HG02642 (cell line): ENCODE data around the gene PRRC2B.
"Not testable (repeated sequence)": the region's sequence is repeated elsewhere in the genome, so short reads cannot be mapped to it uniquely, and the experiment has no call there.

Source experiments
- ATAC-seq: cut with Tn5 transposase; IDR thresholded peaks from one replicate; pipeline ENCODE4 v1.9.1; 2021; ENCODE audit warnings: mild to moderate bottlenecking; ENCODE audit not compliant: unreplicated experiment, poor library complexity

PRRC2B gene

DNA sequence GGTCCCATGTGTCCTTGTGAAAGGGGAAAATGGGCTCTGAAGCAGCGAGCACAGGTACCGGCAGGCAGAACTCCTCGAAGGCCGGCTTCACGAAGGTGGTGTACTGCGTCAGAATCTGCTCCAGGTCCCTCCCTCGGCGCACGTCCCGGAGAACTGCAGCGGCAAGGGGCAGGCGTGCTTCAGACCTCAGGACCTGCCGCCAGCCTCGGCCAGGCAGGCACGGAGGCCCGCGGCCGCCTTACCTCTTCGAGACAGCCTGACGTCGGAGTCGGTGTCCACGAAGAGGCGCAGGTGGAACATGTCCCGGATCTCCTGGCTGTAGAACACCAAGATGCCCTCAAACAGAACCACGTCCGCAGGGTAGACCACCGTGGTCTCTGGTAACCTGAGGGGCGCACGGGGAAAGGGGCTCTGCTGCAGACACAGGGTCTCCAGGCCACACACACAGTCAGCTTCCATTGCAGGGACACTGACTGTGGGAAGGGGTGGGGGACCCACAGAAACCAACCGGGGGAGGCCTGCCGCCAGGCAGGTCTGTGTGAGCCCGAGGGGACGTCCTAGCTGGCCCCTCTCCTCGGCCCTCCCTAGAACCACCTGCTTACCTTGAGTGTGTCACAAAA is 135.1 kb downstream of the PRRC2B start:
- ATAC-seq, result no peak

DNA sequence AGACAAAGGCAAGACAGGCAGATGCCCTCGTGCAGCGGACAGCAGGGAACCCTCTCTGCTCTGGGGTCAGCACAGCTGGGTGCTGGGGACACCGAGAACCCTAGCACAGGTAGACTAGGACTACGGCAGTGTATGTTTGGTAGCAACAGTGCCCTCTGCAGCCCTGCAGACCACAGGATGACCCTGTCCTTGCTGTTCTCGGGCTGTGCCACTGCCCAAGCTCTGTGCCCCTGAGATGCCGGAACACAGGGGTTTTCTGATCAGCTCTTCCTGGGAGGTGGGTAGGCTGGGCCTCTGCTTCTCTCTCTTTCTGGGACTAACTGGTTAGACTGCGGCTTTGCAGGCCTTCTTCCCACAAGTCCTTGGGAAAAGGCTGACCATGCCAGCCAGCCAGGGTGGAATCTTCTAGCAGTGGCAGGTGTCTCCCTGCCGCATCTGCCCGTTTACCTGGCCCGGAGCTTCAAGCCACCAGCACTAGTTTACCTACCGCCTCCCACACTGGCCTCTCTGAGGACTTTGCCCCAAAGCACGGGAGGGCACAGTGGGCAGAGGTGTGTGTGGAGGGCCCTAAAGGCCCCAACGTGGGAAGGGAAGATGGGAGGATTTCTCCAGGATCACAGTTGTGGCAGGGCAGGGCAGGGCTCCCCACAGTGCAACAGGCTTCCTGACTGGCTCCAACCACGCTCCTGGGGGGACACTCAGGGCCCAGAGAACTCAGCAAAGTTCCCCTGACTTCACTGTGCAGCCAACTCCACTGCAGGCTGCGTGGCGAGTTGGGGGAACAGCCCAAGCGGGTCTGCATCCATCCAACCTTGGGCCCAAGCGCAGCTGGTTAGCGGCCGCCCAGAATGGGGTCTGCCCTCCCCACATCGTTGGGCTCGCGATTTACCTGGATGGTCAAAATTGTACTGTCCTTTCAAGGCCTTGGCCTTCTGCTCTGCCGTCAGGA is 136.0 kb downstream of the PRRC2B start:
- no peak for ATAC-seq

DNA sequence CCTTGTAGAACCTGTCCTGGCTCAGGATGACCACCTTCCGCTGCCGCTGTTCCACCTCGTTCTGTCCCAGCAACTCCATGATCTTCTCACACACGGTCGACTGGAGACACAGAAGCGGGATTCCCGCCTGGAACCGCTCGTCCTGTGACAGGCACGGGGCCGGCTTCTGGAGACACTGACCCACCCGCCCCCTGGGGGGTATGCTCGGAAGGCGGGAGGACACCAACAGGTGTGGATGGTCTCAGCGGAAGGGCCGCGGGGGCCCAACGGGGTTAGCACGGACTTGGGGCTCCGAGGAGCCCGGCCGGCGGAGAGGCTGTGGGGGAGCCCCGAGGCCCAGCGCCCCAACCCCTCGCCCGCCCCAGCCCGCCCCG is 136.6 kb downstream of the PRRC2B start:
- ATAC-seq, result peak; percentile 21

DNA sequence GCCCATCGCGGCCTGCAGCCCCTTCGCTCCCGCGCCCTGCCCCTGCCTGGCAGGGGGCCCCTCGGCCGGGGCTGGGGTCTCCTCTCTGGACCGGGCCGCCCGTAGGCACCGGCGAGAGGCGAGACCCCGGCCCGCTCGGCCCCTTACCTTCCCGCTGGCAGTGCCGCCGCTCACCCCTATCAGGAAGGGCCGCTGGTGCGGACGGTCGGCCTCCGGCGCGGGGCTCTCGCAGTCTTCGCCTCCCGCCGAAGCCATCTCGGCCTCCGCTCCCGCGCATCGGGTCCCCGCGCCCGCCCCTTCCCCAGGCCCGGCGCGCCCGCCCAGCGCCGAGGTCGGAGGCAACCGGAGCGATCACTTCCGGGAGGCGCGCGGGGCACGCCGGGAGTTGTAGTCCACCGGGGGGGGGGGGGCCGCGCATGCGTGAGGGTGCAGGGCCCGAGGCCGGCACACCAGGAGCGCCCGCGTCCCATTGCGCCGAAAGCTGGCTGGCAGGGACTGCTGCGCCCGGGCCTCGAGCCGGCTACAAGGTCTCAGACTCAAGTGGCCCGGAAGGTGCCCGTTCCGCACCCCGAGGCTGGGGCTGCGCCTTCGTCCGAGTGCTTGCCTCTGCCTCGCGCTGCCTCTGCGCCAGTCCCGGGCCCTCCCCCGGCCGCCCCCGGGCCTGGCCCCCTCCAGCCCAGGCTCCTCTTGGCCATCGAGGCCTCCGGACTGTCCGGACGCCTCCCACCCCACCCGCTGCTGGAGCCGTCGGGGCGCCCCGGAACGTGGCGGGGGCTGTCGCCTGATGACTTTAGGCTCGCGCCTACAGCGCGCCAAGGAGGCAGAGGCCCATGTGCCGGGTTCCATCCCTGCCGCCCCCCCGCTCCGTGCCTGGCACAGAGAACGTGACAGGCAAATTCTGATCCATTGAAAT is 137.3 kb downstream of the PRRC2B start, which contains the start of gene UCK1:
UCK1 (minus strand) TSS at position 344 of the 913 bp plus-strand sequence; CDS start at position 255, 89 bp downstream.
- ATAC-seq, result peak; percentile 92

DNA sequence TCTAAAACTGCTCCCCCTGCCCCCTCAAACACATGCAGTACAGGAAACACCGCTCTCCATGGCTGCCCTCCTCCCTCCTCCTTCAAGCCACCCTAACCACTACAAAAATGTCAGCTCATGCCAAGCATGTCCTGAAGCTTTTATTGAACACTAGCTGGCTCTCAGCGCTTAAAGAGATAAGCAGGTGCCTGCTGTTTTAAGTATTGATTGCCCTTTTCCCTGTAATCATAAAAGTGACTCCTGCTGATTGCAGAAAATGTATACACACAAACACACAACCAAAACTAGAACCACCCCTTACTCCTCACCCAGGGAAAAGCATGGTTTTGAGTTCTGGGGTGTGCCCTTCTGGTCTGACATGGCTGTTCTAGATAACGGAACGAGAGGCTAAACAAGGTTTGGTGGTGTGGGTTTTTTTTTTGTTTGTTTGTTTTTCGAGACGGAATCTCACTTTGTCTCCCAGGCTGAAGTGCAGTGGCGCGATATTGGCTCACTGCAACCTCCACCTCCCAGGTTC is 140.9 kb downstream of the PRRC2B start:
- ATAC-seq, result no peak

DNA sequence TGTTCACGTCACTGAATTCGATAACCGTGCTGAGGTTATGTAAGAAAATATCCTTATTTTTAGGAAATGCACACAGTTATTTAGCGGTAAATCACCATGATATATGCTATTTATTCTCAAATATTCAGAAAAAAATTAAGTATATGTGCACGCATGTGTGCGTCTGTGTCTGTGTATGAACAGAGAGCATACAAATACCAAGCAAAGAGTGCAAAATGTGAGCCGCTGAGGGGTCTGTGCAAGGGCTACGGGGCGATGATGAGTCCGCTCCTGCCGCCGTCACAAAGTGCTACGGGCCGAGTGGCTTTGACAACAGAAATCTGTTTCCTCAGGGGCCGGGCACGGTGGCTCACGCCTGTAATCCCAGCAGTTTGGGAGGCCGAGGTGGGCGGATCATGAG is 144.1 kb downstream of the PRRC2B start:
- ATAC-seq, result no peak

DNA sequence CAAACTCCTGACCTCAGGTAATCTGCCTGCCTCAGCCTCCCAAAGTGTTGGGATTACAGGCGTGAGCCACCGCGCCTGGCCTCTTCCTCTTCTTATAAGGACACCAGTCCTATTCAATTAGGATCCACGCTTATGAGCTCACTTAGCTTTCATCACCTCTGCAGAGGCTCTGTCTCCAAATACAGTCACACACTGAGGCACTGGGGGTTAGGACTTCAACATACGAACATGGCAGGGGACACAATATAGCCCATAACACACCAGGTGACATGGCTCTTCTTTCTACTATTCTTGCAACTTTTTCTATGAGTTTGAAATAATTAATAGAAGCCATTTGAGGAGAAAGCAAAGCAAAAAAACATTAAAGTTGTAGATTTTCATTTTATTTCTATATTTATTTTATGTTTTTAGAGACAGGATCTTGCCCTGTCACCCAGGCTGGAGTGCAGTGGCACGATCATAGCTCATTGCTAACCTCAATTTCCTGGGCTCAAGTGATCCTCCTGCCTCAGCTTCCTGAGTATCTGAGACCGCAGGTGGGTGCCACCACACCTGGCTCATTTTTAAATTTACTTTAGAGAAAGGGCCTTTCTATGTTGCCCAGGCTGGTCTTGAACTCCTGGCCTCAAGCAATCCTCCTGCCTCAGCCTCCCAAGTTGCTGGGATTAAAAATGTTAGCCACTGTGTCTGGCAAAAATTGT is 145.5 kb downstream of the PRRC2B start:
- no peak for ATAC-seq

DNA sequence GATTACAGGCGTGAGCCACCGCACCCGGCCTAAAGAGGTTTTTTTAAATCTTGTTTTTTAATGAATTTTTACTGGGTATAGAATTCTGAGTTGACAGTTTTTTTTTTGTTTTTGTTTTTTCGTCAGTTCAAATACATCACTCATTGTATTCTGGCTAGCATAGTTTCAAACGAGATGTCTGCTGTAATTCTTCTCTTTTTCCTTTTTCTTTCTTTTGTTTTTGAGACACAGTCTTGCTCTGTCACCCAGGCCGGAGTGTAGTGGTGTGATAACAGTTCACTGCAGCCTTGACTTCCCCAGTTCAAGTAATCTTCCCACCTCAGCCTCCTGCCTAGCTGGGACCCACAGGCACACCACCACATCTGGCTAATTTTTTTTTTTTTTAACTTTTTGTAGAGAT is 149.3 kb downstream of the PRRC2B start:
- ATAC-seq, result no peak

DNA sequence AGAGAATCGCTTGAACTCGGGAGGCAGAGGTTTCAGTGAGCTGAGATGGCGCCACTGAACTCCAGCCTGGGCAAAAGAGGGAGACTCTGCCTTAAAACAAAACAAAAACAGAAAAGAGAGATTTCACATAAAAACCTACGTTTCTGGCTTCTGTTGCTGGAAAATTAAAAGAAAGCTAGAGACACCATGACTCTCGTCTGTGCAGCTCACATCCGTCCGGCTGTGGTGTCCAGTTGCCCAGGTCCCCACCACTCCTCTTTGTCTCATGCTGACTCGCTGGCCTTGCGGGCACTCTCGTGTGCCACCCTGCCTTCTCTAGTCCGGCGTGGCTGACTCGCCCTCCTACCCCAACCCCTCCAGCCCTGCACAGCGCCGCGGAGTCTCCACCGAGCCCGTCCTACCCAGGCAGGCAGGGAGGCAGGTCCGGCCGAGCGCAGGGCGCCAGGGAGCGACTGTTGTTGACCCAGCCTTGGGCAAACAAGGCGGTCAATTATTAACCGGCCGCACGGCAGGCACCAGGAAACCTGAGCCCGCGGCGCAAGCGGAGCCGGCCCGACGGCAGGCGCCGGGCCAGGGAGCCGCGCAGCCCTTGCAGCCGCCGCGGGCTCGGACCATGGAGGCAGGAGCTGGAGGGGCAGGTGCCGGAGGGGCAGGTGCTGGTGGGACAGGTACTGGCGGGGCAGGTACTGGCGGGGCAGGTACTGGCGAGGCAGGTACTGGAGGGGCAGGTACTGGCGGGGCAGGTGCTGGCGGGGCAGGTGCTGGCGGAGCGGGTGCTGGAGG is 151.3 kb downstream of the PRRC2B start, which contains the start of gene PRRT1B:
PRRT1B (plus strand) TSS at position 521 of the 783 bp plus-strand sequence; CDS start at position 614, 93 bp downstream.
- ATAC-seq, result no peak

DNA sequence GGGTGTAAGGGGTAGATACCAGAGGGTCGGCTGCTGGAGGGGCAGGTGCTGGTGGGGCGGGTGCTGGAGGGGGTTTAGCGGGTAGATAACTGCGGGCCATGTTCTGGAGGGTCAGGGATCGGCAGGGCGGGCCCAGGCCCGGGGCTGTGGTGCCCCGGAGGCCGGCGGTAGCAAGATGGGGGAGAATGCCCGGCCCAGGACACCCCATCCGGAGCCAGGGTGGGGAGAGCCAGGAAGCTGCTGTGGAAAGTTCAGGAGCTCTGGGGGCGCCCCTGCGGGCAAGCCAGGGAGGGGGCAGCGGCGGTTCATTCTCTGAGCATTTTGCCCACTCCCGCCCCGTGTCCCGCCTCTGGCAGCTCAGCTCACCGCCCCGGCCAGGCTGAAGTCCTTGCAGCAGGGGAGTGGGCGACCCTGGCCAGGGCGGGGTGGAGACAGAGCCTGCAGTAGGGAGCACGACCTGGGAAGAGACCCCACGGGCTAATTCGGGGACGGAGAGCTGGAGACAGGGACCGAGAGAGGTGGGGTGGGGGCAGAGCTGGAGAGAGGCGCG is 152.0 kb downstream of the PRRC2B start:
- ATAC-seq, result no peak

DNA sequence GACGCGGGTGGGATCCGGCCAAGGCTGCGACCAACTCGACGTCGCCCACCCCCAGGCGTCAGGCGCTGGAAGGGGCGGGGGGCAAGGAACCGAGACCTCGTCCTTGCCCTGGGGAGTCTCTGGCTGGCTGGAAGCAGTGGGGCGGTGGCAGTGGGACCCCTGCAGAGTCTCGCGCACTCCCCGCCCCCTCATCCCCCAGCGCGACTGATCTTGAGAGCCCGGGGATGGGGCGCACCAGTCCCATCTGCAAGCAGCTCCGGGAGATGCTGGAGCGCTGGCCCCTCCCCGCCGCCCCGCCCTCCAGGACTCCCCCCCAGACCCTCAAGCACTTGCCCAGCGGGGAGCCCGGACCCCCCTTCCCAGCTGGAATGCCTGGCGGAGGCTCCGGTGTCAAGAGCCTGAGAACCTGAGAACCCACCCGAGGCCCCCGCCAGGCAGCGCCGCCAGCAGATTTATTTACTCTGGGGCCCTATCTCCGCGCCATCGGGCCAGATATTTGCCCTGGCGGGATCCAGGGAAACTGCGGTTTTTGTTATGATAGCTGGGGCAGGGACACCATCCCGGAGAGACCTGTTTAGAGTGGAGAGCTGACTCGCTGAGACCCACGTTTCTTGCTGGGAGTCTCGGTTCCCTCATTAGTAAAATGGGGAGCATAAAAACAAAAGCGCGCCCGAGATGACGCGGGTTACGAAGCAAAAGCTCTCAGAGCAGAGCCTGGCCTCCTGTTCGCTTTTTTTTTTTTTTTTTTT is 152.6 kb downstream of the PRRC2B start:
- ATAC-seq, result no peak

DNA sequence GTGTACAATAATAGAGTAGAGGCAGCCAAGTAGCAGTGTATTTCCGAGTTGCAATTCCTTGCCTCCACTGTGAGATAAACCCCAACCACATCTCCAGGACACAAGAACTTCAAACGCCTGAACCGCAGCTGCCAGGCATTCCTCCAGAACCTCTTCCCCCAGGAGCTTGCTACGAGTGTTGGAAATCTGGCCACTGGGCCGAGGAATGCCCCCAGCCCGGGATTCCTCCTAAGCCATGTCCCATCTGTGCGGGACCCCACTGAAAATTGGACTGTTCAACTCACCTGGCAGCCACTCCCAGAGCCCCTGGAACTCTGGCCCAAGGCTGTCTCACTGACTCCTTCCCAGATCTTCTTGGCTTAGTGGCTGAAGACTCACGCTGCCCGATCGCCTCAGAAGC is 155.3 kb downstream of the PRRC2B start:
- ATAC-seq, result not testable (repeated sequence)
